OCI-LY1 (cell line): ENCODE measurements around the gene FRY.

Source experiments
- CTCF ChIP-seq: fragments of 200-600 bp; sonication (generic), shearing (Covaris generic); IDR thresholded peaks from 2 replicates; pipeline ENCODE4 v1.5.1; 2017; ENCODE audit warnings: mild to moderate bottlenecking, antibody characterized with exemption, low read length, moderate library complexity, mixed read lengths
- EZH2 ChIP-seq: fragments of 200-600 bp; sonication (generic), shearing (Covaris generic); IDR thresholded peaks from 2 replicates; pipeline ENCODE4 v1.8.0; 2017; ENCODE audit warnings: borderline replicate concordance, mixed run types, mild to moderate bottlenecking, antibody characterized with exemption, low read length, moderate library complexity, mixed read lengths

GRCh38 chr13:32029684-32030083 lies 1.9 kb upstream of the FRY start:
- TF ChIP-seq CTCF (no peak), EZH2 (no peak)
